SU-DHL-6 (cell line): ENCODE measurements around the gene SF3B1.

ENCODE experiments used
- CTCF ChIP-seq: fragments of 200-600 bp; sonication (generic); IDR thresholded peaks from one replicate; pipeline ENCODE4 v1.5.1; 2017; ENCODE audit warnings: antibody characterized with exemption, mild to moderate bottlenecking, low read length, moderate library complexity; ENCODE audit not compliant: insufficient read depth, poor library complexity, severe bottlenecking
- EZH2phosphoT487 ChIP-seq: fragments of 200-600 bp; sonication (generic), shearing (Covaris generic); conservative IDR thresholded peaks from 2 replicates; pipeline ENCODE4 v1.6.1; 2018; ENCODE audit warnings: mild to moderate bottlenecking, antibody characterized with exemption, low read length, moderate library complexity, mixed read lengths

GRCh38 chr2:197442857-197443256 is 8.0 kb upstream of the SF3B1 start:
- TF ChIP-seq CTCF (no peak), EZH2phosphoT487 (no peak)
